LNCaP clone FGC (cell line): ENCODE measurements around the gene RALGAPA2.

Source experiments
- DNase-seq: peaks from one replicate; pipeline ENCODE4 v3.0.0-alpha.2; 2011; ENCODE audit warnings: low read depth
- H3K4me3 ChIP-seq: 2 replicates; pipeline ENCODE4 v1.5.1; 2011; ENCODE audit warnings: mild to moderate bottlenecking, low read depth, low read length, control low read depth
- CTCF ChIP-seq: IDR thresholded peaks from 2 replicates; pipeline ENCODE4 v1.5.1; 2012; ENCODE audit warnings: mild to moderate bottlenecking; ENCODE audit not compliant: control insufficient read depth, insufficient read depth; ENCODE audit errors: extremely low read depth

The RALGAPA2 gene

DNA sequence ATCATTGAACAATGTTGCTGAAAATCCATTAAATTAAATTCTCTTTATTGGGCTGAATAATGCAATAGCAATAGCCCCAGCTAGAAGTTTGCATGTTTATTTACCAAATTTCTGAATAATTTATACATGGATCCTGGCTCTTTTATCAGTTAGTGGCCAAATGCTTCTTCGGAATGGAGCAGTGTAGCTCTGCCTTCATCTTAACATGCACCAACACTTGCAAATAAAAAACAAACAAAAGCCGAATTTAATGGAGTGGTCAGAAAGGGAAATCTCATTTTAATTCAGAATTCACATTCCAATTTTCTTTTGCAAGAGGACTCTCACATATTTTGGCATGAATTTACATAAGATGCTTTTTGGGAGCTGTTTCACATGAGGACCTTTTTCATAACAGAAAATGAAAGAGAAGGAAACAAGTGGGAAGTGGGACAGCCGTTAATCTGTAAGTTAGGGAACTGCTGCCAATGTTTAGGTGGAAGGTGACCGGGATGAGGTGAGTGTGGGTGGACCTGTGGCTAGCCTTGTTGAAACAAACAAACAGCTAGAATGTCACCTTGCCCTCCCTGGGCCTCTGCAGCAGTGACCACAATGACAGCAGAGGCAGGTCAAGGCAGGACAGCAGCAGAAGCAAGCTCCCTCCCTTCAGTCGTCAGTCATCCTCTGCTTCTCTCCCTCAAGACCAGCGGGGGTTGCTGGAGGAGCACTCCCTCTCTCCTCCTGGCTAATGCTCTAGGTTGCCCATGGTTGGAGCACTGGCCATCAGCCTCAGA, 271.4 kb downstream of the RALGAPA2 start:
- no peak for DNase-seq

DNA sequence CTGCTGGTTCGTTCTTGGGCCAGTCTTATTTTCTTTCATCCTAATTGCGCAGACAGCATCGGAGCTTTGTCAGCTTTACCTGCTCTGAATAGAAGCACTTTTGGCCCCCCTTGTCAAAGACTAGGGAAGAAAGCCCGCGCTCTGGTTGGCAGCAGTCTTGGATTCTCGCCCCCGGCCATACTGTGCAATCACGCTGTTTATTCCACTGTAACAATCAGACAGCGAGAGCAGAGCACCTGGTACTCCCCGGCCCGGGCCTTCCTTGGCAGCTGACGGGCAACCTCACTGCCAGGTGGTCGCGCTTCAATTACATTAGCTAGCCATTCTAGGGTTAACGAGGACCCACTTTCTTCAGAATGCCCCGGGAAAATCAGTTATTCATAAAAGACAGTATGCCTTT, 272.0 kb downstream of the RALGAPA2 start:
- no peak overlapping the region for H3K4me3 ChIP-seq
- DNase-seq: no peak
- TF ChIP-seq CTCF: no peak

More for the DNA sequence above, 271.4 kb downstream of the RALGAPA2 start:
- H3K4me3 ChIP-seq: no peak overlapping the region
- TF ChIP-seq CTCF: no peak

DNA sequence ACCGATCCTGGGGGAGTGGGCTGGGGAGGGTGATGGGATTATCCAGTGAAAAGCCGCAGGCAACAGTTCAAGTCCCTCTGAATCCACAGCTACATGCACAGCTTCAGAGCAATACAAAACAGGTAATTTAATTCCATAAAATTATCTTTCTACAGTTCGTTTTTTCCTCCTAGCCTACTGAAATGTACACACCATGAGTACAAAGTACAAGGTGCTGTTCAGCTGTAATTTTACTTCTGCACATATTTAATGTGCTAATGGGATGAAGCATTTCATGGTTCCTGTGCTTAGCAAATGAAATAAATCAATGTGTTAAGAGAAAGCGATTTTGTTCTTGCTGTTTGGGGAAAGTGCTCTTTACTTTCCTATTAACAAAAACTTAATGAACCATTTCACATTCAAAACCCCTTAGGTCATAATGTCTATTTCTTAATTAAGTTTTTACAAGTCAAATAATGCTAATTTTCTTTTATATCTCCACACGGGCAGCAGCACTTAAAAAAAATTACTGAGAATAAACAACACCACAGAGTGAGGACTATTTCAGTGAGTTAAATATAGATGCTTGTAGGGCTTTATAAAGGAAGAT, 272.7 kb downstream of the RALGAPA2 start:
- no peak for DNase-seq
- no peak for TF ChIP-seq CTCF
- H3K4me3 ChIP-seq: no peak overlapping the region

- DNase-seq: no peak
- no peak for TF ChIP-seq CTCF
- H3K4me3 ChIP-seq: no peak overlapping the region
These were observed 275.1 kb downstream of the RALGAPA2 start for GRCh38 chr20:20437314-20437713.

GRCh38 chr20:20436689-20437088, 275.8 kb downstream of the RALGAPA2 start:
- no peak overlapping the region for H3K4me3 ChIP-seq
- TF ChIP-seq CTCF: no peak
- no peak for DNase-seq

- no peak overlapping the region for H3K4me3 ChIP-seq
- peak; percentile 17; the same call in 1 of the 2 replicates for TF ChIP-seq CTCF
- no peak for DNase-seq
These were observed 277.0 kb downstream of the RALGAPA2 start for GRCh38 chr20:20435453-20435852.

DNA sequence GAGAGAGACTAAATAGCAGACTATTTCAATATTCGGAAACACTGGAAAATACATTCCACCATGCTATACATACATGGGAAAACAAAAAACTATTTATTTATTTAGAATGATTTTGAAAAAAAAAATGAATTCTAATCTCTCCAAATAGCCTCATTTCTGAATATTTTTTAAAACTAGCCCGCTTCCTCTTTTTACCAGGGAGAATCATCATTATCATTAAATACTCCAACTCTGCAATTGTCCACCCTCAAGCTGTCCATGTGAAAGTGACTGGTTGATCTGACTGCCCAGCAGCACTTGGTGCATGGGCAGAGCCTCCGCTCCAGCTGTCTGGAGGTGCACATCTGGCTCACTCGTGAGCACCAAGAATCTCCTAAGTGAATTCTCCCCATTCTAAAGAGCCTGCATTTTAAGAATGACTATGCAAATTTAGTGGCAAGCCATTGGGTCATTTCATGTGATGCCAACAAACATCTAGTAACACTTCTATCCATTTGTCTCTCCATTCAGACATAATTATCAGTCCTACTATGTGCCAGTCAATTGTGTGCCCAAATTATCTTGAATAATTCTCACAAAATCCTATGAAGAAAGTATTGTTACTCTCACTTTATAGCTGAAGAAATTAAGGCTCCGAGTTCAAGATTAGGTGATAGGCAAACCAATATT, 279.7 kb downstream of the RALGAPA2 start:
- no peak for TF ChIP-seq CTCF
- H3K4me3 ChIP-seq: no peak overlapping the region
- DNase-seq: no peak
